ENCODE results near the gene TSPOAP1.

Gene TSPOAP1

GRCh38 chr17:58328195-58329034, at the start of gene TSPOAP1:
TSS of gene TSPOAP1 (minus strand) at chr17:58328795. CDS start at chr17:58327920, 875 bp downstream.
- DNase-seq (ENCODE audit: insufficient read length, low spot score) (no peak), FAIRE-seq (peak; percentile 68)

GRCh38 chr17:58377661-58378060, 49.1 kb upstream of the TSPOAP1 start:
- DNase-seq (ENCODE audit: insufficient read length, low spot score): no peak
- FAIRE-seq: no peak

- FAIRE-seq (peak; percentile 65), DNase-seq (ENCODE audit: insufficient read length, low spot score) (no peak)
Measured at GRCh38 chr17:58377093-58377601, 48.6 kb upstream of the TSPOAP1 start.

- no peak for DNase-seq (ENCODE audit: insufficient read length, low spot score)
- peak; percentile 28 for FAIRE-seq
Measured at GRCh38 chr17:58376472-58377000, 47.9 kb upstream of the TSPOAP1 start.

GRCh38 chr17:58375811-58376210, 47.2 kb upstream of the TSPOAP1 start:
- DNase-seq (ENCODE audit: insufficient read length, low spot score) (no peak), FAIRE-seq (no peak)

- FAIRE-seq (no peak), DNase-seq (ENCODE audit: insufficient read length, low spot score) (no peak)
Measured at GRCh38 chr17:58375256-58375655, 46.7 kb upstream of the TSPOAP1 start.

GRCh38 chr17:58373923-58374322, 45.3 kb upstream of the TSPOAP1 start:
- FAIRE-seq: no peak
- DNase-seq (ENCODE audit: insufficient read length, low spot score): no peak

GRCh38 chr17:58373003-58373402, 44.4 kb upstream of the TSPOAP1 start:
- DNase-seq (ENCODE audit: insufficient read length, low spot score): no peak
- FAIRE-seq: no peak

GRCh38 chr17:58371300-58371950, 42.8 kb upstream of the TSPOAP1 start:
- no peak for FAIRE-seq
- DNase-seq (ENCODE audit: insufficient read length, low spot score): no peak

- FAIRE-seq (no peak), DNase-seq (ENCODE audit: insufficient read length, low spot score) (no peak)
Measured at GRCh38 chr17:58370716-58371115, 42.1 kb upstream of the TSPOAP1 start.

- no peak for DNase-seq (ENCODE audit: insufficient read length, low spot score)
- FAIRE-seq: no peak
Measured at GRCh38 chr17:58370309-58370708, 41.7 kb upstream of the TSPOAP1 start.

GRCh38 chr17:58369214-58370031, 40.8 kb upstream of the TSPOAP1 start:
- DNase-seq (ENCODE audit: insufficient read length, low spot score) (no peak), FAIRE-seq (peak; percentile 36)

- peak; percentile 55 for FAIRE-seq
- no peak for DNase-seq (ENCODE audit: insufficient read length, low spot score)
Measured at GRCh38 chr17:58368860-58369213, 40.2 kb upstream of the TSPOAP1 start.

- FAIRE-seq (no peak), DNase-seq (ENCODE audit: insufficient read length, low spot score) (no peak)
Measured at GRCh38 chr17:58367461-58367860, 38.9 kb upstream of the TSPOAP1 start.

- FAIRE-seq: no peak
- DNase-seq (ENCODE audit: insufficient read length, low spot score): no peak
Measured at GRCh38 chr17:58365980-58366595, 37.5 kb upstream of the TSPOAP1 start.

GRCh38 chr17:58365185-58365979, 36.8 kb upstream of the TSPOAP1 start:
- no peak for DNase-seq (ENCODE audit: insufficient read length, low spot score)

GRCh38 chr17:58364270-58364942, 35.8 kb upstream of the TSPOAP1 start:
- no peak for FAIRE-seq
- DNase-seq (ENCODE audit: insufficient read length, low spot score): no peak

More at GRCh38 chr17:58365185-58365979, 36.8 kb upstream of the TSPOAP1 start:
- FAIRE-seq: no peak

- no peak for DNase-seq (ENCODE audit: insufficient read length, low spot score)
- FAIRE-seq: no peak
Measured at GRCh38 chr17:58363457-58364185, 35.0 kb upstream of the TSPOAP1 start.
